GM18502 (cell line): ENCODE data around the gene THRSP.
"Not testable (repeated sequence)": the region's sequence is repeated elsewhere in the genome, so short reads cannot be mapped to it uniquely, and the experiment has no call there.

ENCODE experiments used
- ATAC-seq: cut with Tn5 transposase; IDR thresholded peaks from one replicate; pipeline ENCODE4 v1.9.1; 2021; ENCODE audit warnings: mild to moderate bottlenecking; ENCODE audit not compliant: unreplicated experiment, poor library complexity

Gene THRSP, protein sequence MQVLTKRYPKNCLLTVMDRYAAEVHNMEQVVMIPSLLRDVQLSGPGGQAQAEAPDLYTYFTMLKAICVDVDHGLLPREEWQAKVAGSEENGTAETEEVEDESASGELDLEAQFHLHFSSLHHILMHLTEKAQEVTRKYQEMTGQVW

DNA sequence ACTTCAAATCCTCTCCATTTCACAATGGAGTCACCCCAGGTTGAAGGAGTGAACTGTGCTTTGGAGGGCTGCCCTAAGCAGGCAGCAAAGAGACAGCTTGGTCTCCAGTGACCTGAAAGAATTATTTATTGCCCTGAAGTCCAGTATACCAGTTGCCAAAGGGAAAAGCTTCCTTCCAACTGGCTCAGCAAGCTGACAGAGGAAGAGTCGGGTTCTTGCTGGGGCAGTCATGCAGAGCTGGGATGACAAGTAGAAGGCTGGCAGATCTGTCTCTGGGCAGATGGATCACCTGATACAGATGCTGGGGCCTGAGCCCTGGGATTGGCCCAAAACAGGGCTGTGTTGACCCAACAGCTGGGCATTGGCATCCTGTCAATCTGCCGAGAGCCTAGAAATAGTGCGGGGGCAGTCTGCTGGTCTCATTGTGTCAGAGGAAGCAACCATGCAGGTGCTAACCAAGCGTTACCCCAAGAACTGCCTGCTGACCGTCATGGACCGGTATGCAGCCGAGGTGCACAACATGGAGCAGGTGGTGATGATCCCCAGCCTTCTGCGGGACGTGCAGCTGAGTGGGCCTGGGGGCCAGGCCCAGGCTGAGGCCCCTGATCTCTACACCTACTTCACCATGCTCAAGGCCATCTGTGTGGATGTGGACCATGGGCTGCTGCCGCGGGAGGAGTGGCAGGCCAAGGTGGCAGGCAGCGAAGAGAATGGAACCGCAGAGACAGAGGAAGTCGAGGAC lies at the start of gene THRSP:
Gene THRSP (plus strand): TSS at position 422 of the 742 bp plus-strand sequence. CDS start 21 bp downstream, at position 443.
- no peak for ATAC-seq

DNA sequence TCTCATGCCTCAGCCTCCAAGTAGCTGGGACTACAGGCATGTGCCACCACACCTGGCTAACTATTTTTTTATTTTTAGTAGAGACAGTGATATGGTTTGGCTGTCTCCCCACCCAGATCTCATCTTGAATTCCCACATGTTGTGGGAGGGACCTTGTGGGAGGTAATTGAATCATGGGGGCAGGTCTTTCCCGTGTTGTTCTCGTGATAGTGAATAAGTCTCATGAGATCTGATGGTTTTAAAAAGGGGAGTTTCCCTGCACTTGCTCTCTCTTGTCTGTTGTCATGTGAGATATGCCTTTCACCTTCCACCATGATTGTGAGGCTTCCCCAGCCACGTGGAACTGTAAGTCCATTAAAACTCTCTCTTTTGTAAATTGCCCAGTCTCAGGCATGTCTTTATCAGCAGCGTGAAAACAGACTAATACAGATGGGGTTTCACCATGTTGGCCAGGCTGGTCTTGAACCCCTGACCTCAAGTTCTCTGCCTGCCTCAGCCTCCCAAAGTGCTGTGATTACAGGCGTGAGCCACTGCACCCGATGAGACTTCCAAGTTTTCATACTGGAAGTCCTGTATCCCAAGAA lies 48.6 kb upstream of the THRSP start:
- ATAC-seq, result not testable (repeated sequence)

DNA sequence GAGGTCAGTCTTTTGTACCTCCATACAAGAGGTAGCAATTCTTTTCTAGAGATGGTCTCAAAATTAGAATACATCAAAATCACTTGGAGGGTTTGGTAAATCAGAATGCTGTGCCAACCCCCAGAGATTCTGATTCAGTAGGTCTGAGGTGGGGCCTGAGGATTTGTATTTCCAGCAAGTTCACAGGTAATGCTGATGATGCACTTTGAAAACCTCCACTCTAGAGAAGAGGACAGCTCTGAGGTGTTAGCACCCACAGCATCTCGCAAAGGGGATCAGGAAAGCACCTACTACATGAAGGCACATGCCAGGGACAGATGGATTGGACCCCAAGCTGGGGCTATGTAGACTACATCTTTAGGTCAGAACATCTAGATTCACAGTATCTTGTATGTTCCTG lies 47.8 kb upstream of the THRSP start:
- ATAC-seq, result no peak

DNA sequence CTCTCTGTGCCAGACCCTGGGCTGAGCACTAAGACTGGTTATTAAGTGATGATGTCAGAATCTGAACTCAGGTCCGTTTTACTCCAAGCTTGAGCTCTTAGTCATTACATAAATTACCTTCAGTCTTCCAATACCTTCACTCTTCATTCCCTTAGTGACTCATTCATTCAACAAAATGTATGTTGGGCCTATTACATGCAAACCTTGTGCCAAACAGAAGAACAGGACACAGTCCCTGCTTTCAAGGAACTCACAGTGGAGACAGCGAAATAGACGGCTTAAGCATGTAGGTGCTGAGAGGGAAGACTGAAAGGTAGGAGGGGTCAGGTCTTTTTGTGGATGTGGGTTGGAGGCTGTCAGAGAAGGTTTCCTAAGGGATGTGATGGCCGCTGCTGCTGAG lies 43.9 kb upstream of the THRSP start:
- ATAC-seq, result no peak

DNA sequence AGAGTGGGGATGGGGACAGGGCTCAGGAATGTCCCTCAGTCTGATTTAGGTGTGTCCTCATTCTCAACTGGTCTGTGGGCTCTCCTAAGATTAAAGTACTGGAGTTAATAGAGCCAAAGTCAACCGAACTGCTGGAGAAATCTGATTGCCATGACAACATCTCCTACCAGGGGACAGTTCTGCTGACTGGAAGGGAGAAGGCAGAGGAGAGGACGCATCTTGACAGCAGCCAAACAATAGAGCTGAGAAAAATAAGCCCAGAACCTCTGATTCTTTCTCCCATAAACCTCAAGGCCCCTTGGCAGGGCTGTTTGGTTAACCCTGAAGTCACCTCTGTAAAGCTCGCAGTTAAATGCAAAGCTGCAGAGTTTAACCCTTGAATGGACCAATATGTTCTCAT lies 43.4 kb upstream of the THRSP start:
- ATAC-seq, result no peak

DNA sequence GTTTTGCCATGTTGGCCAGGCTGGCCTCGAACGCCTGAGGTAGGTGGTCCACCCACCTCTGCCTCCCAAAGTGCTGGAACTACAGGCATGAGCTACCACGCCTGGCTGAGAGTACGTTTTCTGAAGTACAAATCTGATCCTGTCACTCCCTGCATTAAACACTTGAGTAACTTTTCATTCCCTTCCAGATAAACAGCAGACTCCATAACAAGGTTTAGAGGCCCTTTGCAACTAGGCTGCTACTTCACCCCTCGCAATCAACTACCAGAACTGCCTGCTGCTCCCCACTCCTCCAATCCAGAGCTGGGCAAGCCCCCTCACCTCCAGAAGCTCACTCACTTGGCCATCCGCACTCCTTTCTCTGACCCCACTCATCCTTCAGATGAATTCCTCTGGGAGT lies 42.0 kb upstream of the THRSP start:
- ATAC-seq, result no peak

DNA sequence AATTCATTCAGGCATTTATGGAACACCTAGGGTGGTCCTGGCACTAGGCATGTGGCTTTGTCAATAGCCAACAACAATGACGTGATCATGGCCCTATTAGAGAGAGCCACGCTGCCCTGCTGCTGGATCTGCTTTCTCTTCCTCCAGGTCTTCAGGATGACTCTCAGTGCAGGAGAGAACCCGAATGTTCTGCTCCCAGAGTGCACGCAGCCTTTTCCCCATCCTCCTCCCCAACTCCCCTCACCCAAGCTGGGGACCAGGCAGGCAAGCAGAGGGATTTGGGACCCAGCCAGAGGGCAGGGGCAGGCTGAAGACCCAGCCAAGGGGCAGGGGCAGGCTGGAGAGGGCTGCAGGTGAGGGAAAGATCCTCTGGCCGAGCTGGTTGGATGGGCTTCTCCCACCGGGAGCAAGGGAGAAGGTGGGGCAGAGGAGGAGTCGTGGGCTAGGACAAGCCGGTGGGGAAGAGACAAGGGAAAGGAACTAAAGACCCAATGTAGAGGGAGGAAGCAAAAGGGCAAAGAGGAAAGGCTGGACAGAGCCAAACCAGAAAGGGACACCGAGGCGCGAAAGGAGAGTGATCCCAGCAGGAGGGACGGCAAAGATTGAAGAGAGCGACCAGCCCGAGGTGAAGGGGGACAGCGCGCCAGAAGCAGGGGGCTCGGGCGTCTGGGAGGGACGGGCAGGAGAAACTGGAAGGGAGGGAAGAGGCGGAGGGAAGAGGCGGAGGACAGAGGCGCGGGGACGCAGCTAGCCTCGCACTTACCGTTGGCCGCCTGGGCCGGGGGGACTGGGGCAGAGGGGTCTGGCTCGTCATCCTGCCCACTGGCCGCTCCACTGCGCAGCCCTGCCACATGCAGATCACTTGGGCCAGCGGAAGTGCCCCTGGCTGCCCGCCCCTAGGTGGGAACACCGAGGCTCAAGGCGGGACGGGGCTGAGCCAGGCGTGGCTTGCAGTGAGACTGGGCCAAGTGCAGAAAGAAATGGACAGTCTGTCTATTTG lies 41.0 kb upstream of the THRSP start, which contains the start of gene KCTD14:
Gene KCTD14 (minus strand): TSS at position 880 of the 1,000 bp plus-strand sequence. CDS start 27 bp downstream, at position 853.
- ATAC-seq, result no peak

DNA sequence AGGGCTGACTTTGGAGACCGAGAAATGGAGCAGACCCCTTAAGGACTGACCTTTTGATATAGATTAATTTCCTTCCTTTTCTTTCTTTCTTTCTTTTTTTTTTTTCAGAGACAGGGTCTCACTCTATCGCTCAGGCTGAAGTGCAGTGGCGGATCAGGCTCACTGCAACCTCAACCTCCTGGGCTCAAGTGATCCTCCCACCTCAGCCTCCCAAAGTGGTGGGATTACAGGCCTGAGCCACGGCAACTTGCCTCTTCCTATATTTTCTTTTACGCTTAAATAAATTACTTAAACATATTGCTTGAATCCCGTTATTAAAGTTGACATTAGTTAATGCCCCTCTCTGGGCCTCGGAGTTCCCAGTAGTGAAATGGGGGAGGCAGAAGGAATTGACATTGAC lies 40.2 kb upstream of the THRSP start:
- ATAC-seq, result no peak

DNA sequence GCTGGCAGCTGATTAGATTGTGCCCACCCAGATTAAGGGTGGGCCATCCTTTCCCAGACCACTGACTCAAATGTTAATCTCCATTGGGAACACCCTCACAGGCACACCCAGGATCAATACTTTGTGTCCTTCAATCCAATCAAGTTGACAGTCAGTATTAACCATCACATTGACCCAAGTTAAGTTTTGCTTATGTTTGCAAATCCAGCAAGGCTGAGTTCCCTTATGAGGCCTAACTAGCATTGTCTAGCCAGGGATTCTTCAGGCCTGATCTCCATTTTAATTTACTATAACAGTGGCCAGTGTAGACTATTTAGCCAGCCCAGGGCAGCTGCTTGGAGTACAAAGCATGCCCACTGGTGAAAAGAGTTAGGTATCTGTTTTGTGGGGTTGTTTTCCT lies 38.3 kb upstream of the THRSP start:
- ATAC-seq, result no peak

DNA sequence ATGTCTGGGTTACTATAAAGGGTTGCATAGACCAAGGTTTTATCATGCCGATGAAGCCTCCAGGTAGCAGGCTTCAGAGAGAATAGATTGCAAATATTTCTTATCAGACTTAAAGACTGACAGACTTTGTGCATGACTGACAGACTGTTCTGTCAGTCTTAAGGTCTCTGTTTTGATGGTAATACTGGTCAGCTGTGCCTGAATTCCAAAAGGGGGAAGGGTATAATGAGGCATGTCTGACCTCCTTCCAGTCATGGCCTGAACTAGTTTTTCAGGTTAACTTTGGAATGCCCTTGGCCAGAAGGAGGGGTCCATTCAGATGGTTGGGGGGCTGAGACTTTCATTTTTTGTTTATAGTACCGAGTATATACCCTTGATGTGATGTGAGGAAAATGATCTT lies 35.9 kb upstream of the THRSP start:
- no peak for ATAC-seq

DNA sequence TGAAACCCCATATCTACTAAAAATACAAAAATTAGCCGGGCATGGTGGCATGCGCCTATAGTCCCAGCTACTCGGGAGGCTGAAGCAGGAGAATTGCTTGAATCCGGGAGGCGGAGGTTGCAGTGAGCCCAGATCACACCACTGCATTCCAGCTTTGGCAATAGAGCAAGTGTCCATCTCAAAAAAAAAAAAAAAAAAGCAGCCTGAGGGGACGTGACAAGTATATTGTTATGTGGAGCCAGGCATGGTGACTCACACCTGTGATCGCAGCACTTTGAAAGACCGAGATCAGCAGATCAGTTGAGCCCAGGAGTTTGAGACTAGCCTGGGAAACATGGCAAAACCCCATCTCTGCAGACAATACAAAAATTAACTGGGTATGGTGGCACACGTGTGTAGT lies 35.2 kb upstream of the THRSP start:
- ATAC-seq, result not testable (repeated sequence)

DNA sequence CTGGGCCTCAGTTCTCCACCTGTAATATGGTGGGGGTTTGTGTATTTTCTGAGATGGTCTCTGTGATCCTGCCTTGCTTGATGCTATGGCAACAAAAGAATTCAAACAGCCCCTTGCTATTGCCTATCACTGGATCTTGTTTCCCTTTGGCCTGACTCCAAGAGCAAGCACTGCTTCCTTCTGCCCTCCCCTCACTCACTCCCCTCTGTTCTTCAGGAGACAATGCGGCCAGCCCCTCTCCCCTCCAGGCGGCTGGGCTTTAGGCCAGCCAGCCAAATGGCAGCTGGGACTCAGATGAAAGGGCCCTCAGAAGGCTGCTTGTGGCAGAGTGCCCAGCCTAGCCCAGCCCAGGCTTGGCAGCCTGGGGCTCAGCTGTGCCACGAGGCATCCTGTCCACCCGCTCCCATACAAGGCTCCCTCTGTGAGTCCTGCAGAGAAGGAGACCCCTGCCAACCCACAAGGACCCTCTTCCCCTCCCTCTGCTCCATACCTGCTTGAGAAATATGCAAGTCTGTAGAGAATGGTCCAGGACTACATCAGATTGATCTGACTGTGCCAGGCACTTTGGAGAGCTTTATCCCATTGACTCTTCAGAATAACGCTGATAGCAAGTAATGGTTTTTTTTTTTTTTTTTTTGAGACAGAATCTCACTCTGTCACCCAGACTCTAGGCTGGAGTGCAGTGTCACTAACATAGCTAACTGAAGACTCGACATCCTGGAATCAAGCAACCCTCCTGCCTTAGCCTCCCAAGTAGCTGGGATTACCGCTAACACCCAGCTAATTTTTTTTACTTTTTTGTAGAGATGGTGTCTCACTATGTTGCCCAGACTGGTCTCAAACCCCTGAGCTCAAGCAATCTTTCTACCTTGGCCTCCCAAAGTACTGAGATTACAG lies 33.0 kb upstream of the THRSP start:
- no peak for ATAC-seq

DNA sequence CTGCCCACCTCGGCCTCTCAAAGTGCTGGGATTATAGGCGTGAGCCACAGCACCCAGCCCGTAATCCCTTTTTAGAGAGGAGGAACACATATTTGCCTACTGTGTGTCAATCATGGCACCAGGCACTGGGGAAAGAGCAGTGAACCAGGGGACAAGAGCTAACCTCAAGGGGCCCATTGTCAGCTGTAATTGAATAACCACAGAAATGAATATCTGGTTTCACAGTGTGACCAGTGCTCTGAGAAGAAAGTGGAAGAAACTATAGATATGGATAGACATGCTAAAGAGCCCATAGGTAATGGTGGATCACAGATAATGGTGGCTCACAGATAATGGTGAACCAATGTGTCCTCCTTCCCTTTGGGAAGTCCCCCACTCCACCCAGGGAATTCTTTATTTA lies 32.0 kb upstream of the THRSP start:
- ATAC-seq, result peak; percentile 88

DNA sequence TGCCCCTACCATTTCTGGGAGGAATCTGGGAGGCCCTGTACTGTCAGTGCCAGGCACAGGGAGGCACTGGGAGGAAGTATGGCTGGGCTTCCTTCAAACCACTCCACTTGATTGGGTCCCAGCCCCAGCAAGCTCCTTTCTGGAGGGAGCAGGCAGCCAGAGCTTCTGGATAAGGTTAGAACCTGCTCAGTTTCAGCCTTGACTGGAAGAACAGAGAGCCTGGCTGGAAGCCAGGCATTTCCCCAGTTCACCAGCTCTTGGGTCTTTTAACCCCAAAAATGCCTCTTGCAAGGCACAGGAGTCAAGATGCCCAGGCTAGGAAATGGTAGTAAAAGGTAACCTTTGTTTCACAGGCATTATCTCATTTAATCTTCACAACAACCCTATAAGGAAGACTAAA lies 31.6 kb upstream of the THRSP start:
- ATAC-seq, result no peak

DNA sequence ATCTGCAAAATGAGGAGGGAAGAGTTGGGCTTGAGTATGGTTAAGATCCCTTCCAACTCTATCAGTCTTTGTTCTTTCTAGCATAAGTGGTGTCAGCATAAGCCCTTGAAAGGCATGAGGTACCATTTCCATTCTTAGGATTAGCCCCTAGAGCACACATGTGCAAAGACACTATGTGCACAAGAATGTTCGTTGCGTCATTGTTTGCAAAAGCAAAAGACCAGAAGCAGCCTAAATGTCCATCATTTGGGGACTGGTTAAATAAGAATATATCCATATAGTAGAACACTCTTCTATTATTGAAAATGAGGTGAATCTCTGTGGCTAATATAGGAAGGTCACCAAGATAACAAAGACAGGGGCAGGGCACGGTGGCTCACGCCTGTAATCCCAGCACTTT lies 30.6 kb upstream of the THRSP start:
- no peak for ATAC-seq

DNA sequence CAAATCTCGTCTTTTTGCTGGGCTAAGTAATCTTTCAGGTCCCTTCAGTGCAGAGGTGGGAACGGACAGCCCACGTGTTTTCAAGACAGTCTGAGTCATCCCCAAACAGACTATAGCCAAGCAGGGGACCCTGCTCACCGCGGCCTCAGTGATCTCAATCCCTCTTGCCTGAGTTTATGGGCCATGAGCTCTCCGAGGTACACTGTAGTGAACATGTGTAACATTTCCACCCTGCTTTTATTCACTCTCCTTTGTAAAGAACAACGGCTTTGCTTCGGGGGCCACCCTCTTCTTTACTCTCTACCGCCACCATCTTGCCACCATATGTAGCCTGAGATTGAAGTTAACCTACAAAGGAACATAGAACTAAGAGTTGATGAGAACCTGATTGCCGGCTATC lies 29.0 kb upstream of the THRSP start:
- no peak for ATAC-seq

DNA sequence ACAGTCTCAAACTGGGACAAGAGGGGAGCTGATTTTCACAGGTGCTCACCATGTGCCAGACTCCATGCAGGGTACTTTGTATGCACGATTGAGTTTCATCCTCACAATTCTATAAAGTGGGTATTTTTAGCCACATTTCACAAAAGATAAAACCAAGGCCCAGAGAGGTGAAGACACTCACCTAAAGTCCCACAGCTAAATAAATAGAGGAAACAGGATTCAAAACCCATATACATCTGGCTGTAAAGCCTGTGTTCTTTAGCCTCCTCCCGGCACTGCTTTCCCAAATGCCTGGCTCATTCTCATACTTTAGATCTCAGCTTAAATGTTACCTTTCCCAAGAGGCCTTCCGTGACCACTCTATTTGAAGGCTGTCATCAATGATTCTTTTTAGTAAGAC lies 27.3 kb upstream of the THRSP start:
- ATAC-seq, result no peak

DNA sequence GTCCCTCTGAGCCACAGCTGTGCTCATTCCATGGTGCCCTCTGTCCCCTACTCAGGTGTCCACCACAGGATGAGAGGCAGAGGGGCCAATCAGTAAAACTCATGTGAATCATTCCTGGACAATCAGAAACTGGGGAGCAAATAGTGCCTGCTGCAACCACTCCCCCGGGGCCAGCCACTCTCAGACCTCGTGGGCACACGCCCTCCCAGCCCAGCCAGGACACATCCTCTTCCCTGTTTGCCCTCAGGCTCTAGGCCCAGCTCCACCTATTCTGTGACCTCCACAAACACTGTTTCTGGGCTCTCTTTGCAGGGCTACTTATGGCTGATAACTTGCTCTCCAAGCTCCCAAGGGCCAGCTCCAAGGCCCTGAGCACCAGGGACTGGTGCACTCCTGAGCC lies 26.6 kb upstream of the THRSP start:
- ATAC-seq, result no peak

DNA sequence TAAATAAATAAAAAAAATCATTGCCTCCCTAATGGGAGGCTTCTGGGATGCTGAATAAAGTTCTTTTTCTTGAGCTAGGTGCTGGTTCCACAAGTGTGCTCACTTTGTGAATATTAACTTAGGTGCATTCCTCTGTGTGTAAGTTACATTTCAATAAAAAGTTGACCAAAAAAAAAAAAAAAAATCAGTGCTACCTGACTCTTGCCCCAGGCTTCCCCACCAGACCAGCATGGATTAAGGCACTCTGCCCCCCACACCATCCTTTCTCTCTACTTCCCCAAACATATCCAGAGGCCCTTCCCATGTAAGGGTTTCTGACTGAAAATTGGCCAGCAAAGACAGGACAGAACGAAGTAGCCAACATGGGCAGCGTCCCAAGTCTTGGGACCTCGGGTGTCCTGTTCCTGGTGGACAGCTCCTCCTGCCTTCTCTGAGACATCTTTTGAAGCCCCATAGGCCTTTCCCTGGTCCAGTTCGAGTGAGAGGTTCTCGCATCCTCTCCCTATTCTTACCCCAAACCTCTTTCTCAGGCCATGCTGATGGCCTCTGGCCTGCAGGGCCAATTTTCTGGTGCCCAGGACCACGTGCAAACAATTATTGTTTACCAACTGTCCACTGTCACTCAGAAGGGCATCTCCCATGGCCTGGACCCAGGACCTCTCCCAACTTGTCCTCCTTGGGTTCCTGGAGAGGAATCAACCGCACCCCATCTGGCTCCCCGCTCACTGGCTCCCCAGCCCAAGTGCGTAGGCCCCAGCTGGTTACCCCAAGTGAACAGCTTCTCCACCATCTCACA lies 25.6 kb upstream of the THRSP start:
- ATAC-seq, result no peak
